Measurements from ENCODE around the gene SRD5A1. TPM values are rescaled to one million over a fixed set of nuclear protein-coding genes. Genes with fewer than 3 reads are reported as not detected.

The SRD5A1 gene
- total and polyA plus RNA-seq, 2 experiments from 2014 or later, result 18.2 to 87.3 TPM

DNA sequence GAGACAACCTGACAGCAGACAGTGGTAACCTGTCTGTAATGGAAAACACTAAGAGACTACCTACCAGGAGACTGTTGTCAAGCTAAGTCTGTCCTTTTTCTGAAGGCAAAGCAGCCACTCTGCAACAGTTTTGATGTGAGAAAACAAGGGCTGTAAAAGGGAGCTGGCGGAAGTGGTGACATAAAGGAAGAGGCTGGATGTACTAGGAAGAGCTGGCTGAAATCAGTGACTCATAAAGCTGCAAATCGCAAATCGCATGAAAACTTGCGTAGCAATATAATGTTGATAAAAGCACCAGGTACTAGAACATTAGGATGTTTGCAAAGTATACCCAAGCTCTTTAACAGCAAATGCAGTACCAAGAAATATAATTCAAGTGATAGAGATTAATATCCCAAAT is 1.8 kb upstream of the SRD5A1 start (continued):
- no peak for TF ChIP-seq ETS1 (IDR thresholded peaks at IDR 0.05)
- no peak for TF ChIP-seq CREB1 (CRISPR knock-in tag; IDR thresholded peaks at IDR 0.05; ENCODE audit: low read depth)
- no peak for TF ChIP-seq CTCF (conservative IDR thresholded peaks at IDR 0.05; ENCODE audit: low read depth in 2 of 2)
- no peak for TF ChIP-seq EZH2 (IDR thresholded peaks at IDR 0.05; ENCODE audit: low read depth, unreplicated experiment)
- no peak for TF ChIP-seq EZH2phosphoT487 (IDR thresholded peaks at IDR 0.05; ENCODE audit: unreplicated experiment)
- no peak for TF ChIP-seq JUNB (IDR thresholded peaks at IDR 0.05; ENCODE audit: unreplicated experiment)
- no peak for TF ChIP-seq POLR2AphosphoS5 (IDR thresholded peaks at IDR 0.05; ENCODE audit: low read depth)
- no peak for TF ChIP-seq STAT1 (IDR thresholded peaks at IDR 0.05; ENCODE audit: unreplicated experiment)
- TF ChIP-seq ZNF114 (CRISPR knock-in tag; IDR thresholded peaks at IDR 0.05), result no peak
- TF ChIP-seq REST (IDR thresholded peaks at IDR 0.05; ENCODE audit: unreplicated experiment), result no peak
- no peak for TF ChIP-seq ZNF331 (CRISPR knock-in tag; IDR thresholded peaks at IDR 0.05; ENCODE audit: low read depth)

- Mint-ChIP-seq H3K4me3 (peak overlapping the region; percentile 100), H3K9me3 (no peaks in the 10 kb centered on the region), H3K27ac (peak overlapping the region; percentile 99), H3K4me1 (peaks cover 12% of the 10 kb centered on the region), H3K36me3 (ENCODE audit: low read depth) (peaks cover 51% of the 10 kb centered on the region), H3K27me3 (ENCODE audit: insufficient read depth, low read depth, poor library complexity) (peaks cover 7% of the 10 kb centered on the region)
- peak overlapping the region; percentile 97 for H3K4me3 ChIP-seq
- peak overlapping the region; percentile 99 for H3K4me2 ChIP-seq
- no peaks in the 10 kb centered on the region for H3K27me3 ChIP-seq (ENCODE audit: insufficient read depth)
- peak; percentile 39 for ATAC-seq
- peak; percentile 59 for DNase-seq (ENCODE audit: low spot score)
- peaks cover 14% of the 10 kb centered on the region for H3K4me1 ChIP-seq (ENCODE audit: insufficient read depth)
- H3K9me2 ChIP-seq (ENCODE audit: insufficient read depth), result no peaks in the 10 kb centered on the region
- peaks cover 93% of the 10 kb centered on the region for H3K79me2 ChIP-seq (replicated peaks; ENCODE audit: insufficient read depth)
- H3K36me3 ChIP-seq (ENCODE audit: insufficient read depth), result 0 out of 2 replicates have a peak, but pooled peaks cover 20% of the 10 kb centered on the region
- H4K20me1 ChIP-seq (replicated peaks; ENCODE audit: insufficient read depth), result peaks cover 41% of the 10 kb centered on the region
- no peaks in the 10 kb centered on the region; the same call in 1 of the 2 replicates for H3F3A ChIP-seq (replicated peaks; ENCODE audit: low read depth)
- peak overlapping the region; percentile 94 for H2AFZ ChIP-seq
- H3K27ac ChIP-seq (ENCODE audit: low read depth), result peak overlapping the region; percentile 87
- no peak for TF ChIP-seq CTCF (conservative IDR thresholded peaks at IDR 0.05; ENCODE audit: low read depth in 2 of 2)
- TF ChIP-seq EZH2phosphoT487 (IDR thresholded peaks at IDR 0.05; ENCODE audit: unreplicated experiment), result no peak
- no peak for TF ChIP-seq ZNF114 (CRISPR knock-in tag; IDR thresholded peaks at IDR 0.05)
- TF ChIP-seq ETS1 (IDR thresholded peaks at IDR 0.05), result no peak
- no peak for TF ChIP-seq ZNF331 (CRISPR knock-in tag; IDR thresholded peaks at IDR 0.05; ENCODE audit: low read depth)
- no peak for TF ChIP-seq NANOG (IDR thresholded peaks at IDR 0.05; ENCODE audit: borderline replicate concordance)
- TF ChIP-seq EZH2 (IDR thresholded peaks at IDR 0.05; ENCODE audit: low read depth, unreplicated experiment), result no peak
Observed at GRCh38 chr5:6632324-6632887, 834 bp upstream of the SRD5A1 start.
